NCI-H2196 treated with DMSO at 0.1 percent for 48 hours (cell line): ENCODE data around the gene PTTG1.
"Not testable (repeated sequence)": the region's sequence is repeated elsewhere in the genome, so short reads cannot be mapped to it uniquely, and the experiment has no call there.

ENCODE experiments used
- DNase-seq: peaks from one replicate; lab custom pipeline; 2025; ENCODE audit not compliant: unreplicated experiment; lab: John Stamatoyannopoulos, UW

PTTG1 gene

DNA sequence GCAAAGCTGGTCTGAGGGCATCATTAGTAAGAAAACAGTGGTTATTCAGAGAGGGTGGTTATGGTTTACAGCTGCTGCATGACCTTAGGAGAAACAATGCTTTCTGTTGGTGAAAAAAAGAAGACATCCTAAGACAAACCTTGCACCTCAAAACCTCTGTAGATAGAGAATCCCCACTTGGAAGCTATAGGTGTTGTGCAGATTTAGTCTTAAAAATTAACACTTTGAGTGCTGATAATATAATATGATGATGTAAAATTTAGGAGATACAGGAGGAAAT is 1.4 kb upstream of the PTTG1 start:
- DNase-seq = no peak

DNA sequence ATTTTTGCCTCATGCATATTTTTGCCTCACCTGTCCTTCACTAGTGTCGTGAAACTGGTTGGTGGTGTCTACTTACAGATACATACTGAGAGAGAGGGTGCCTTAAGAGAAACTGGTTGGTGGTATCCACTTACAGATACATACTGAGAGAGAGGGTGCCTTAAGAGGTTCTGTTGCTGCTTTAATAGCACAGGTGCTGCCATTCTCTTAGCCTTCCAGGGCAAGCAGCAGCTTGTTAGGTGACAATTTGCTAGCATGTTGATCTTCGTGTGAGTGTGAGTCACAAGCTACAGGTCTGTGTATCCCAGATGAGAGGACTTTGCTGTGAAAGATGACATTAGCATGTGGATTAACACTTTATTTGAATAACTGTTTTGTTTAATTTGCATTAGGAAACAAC is 1.4 kb downstream of the PTTG1 start:
- no peak for DNase-seq

DNA sequence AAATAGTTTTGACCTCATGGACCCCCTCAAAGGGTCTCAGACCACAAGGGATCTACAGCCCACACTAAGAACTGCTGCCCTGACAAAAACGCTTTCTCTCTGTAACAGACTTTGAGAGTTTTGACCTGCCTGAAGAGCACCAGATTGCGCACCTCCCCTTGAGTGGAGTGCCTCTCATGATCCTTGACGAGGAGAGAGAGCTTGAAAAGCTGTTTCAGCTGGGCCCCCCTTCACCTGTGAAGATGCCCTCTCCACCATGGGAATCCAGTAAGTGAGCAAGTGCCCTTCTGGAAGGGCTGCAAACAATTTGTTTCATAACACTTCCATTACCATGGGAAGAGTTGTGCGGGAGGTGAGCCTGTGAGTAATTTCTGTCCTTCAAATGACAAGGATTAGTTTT is 6.0 kb downstream of the PTTG1 start:
- DNase-seq = no peak

DNA sequence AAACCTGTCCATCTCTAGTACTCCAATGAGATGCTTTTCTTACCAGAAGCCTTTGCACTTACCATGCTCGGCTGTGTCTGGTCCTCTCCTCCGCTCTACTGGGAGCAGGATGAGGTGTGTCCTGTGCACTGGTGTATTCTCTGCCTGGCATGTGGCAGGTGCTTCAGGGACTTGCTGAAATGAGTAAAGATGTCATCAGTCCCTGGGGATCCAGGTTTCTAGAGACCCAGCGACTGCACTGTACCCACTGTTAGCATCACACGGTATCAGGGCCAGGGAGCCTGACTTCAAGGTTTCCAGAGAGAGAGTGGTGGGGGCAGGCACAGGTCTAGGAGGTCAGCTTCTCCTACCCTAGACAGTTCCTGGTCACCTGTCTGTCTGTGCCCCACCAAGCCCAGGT is 10.5 kb downstream of the PTTG1 start:
- DNase-seq = no peak

DNA sequence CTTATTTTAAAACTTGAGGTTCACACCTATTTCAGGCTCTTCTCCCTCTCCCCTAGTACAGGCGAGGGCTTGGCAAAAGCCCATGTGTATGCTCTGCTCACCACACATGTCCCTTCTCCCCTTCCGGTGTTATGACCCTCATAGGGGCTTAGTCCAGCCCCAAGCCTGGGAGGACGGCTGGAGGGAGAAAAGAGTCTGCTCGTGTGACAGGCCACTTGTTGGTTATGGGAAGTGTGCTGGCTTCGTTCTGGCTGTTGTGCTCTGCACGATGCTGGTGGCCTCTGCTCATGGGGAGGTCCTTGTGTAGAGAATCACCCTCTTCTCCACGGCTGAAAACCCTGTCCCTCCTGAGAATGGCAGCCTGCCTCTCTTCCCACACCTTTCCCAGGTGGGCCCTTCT is 11.1 kb downstream of the PTTG1 start:
- no peak for DNase-seq

DNA sequence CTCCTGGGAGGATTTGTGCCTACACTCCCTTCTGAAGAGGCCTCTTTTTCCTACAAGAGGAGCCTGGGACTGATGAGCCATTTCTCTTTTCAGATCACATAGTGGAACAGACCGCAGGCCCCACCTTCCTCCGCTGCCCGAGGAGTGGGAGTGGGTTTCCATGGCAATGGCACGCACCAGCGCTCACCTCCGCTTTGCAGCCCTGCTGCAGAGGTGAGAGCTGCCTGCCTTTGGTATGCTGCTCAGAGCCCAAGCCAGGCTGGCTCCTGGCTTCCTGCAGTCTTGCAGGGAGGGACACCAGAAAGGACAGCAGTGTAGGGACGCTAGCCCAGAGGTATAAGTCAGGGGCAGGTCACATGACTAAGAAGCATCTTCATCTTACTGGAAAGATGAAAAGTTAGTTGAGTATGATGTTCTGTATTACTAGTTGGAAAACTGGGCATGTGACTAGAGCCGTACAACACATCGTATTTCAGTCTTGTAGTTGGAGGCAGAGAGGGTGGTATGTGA is 12.4 kb downstream of the PTTG1 start:
- no peak for DNase-seq

DNA sequence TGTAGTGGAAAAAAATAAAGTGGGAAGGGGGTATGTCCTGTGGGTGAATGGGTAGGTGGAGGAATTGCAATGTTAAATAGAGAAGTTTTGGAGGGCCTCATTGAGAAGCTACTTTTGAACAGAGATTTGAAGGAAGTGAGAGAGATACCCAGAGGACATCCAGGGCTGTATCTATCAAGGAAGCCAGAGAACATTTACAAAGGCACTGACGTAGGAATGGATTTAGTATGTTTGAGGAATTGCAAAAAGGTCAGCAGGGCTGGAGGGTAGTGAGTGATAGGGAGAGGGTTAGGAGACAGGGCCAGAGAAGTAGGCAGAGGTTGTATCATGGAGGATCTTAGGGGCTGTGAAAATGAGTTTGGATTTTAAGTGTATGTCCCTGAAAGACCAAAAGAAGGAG is 13.9 kb downstream of the PTTG1 start:
- DNase-seq = no peak

DNA sequence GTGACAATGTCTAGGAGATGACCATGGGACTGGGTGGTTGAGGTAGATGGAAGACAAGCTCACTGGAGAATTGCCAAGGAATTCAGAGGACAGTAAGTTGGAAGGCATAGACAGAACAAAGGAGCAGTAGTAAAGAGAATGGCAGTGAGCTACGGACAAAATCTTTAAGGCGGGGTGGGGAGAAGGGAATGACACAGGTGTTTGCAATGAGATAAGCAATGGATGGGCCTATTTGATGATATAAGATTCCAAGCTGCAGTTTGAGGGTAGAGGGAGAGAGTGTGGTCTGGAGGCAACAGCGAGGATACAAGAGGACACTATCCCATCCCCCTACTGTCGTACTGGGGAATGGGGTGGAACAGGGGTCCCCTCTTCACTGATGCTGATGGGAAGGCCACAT is 14.4 kb downstream of the PTTG1 start:
- no peak for DNase-seq

DNA sequence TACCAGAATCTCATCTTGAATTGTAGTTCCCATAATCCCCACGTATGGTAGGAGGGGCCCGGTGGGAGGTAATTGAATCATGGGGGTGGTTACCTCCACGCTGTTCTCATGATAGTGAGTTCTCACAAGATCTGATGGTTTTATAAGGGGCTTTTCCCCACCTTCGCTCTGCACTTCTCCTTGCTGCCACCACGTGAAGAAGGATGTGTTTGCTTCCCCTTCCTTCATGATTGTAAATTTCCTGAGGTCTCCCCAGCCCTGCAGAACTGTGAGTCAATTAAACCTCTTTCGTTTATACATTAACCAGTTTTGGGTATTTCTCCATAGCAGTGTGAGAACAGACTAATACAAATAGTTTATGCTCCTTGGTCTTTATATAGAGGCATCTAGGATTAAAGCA is 15.0 kb downstream of the PTTG1 start:
- not testable (repeated sequence) for DNase-seq

DNA sequence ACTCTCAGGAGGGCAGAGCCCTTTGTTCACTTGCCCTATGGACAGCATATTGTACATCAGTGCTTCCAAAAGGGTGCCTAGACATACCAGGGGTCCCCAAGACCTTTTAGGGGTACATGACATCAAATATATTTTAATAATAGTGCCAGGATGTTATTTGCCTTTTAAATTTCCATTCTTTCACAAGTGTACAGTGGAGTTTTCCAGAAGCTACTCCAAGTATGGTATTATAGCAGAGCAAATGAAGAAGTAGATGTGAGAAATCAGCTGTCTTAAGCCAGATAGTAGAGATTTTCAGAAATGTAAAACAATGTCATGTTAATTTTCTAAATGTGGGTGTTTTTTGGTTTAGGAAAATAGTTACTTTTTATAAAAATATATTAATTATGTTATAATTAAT is 15.6 kb downstream of the PTTG1 start:
- no peak for DNase-seq

DNA sequence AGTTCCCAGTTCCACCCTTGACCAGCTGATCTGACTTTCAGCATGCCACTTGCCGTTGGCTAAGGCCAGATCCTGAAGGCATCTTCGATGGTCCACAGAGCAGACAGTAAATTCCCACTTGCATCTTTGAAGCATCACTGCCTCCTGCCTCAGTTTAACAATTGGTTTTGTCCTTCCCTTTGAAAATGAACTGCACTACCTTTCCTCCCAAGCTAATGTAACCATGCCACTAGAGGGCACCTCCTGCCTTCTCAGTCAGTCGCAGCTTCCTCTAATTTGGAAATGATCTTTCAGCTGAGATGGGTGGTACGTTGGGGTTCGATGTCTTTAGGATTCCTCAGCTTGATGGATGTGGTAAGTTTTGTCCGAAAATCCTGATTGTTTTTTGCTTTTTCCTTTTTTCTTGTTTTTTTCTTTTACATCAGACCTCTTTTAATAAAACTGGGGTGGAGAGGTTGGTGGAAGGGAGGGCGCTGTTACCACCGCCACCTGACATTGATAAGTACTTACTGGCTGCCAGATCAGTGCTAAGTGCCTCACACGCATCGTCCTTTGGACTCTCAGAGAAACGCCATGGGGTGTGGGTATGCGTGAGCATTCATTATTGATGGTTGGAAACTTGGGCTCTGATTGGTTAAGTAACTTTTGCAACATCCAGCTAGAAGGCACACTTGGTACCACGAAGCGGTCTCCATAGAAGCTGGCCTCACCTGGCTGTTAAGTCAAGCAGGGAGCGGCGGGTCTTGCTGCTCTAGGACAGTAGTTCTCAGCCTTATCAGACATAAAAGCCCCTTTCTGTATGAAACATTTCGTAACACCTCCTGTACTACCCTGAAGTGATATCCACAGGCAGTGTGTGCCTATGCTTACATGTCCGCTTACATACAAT is 16.9 kb downstream of the PTTG1 start:
- peak; percentile 36 for DNase-seq

DNA sequence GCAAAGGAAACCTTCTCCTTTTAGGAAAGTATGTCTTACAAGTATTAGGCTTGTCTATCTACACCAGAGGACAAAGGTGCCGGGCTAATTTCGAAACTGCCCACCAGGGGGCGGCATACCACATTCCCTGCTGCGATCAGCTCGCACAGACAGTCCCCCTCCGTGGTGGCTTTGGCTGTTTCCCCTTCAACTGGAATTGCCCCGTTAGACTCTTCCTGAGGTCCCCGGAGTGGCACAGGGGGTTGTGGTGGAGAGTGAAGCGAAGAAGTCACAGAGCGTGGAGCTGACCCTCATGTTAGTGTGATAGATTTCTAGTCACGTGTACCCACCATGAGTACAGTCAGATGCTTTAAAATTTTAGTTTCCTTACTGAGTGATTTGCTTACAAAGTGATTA is 17.5 kb downstream of the PTTG1 start:
- DNase-seq = peak; percentile 19

DNA sequence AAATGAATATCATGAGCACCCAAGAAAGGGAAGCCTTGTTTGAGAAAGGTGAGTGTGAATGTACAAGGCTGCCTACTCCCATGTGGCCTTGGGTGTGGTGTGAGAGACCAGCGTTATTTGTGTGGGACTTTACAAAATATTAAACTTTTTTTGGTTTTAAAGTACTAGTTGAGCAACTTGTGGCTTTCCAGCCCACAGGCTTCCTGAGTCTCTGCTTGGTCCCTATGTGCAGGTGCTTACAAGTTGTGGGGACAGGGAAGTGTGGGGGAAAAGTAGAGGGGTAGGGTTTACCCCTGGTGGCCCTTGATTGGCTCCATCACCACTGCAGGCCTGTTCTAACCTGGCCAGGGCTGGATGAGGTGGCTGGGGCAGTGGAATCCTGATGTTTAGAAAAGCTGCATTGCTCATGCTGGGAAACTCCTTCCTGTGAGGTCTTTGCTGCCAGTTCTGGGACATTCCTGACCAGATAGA is 19.7 kb downstream of the PTTG1 start:
- no peak for DNase-seq

DNA sequence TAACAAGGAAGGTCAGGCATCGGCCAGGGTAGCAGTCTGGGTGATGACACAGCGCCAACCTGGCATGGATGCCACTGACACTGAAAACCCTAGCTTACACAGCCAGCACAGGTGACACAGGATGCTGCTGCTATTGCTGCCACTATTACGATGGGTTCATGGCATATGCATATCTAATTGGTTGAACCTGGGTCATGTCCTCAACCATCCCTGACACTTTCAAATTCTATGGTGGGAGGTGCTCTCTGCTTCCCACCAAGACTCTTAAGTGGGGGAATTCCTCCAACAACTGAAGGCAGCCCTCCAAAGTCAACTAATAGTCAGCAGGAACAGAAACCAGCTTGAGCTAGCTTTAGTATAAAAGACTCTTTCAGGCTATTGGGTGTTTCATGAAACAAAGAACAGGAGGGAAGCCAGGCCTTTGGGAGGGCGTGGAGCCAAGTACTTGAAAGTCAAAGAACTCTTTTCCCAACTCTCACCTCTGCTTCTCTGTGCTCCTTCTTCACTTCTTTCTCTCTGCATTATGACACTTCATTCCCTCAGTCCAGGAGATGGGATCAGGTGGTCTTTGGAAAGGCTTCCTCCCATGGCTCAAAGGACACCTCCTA is 21.3 kb downstream of the PTTG1 start:
- DNase-seq = no peak

DNA sequence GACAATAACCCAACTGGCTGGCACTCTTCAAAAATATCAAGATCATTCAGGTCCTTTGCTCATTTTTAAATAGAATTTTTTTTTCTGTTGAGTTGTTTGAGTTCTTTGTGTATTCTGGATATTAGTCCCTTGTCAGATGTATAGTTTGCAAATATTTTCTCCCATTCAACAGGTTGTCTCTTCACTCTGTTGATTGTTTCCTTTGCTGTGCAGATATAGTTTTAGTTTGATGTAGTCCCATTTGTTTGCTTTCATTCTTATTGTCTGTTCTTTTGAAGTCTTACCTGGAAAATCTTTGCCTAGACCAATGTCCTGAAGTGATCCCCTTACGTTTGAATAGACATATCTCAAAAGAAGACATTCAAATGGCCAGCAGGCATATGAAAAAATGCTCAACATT is 22.8 kb downstream of the PTTG1 start:
- DNase-seq = no peak

DNA sequence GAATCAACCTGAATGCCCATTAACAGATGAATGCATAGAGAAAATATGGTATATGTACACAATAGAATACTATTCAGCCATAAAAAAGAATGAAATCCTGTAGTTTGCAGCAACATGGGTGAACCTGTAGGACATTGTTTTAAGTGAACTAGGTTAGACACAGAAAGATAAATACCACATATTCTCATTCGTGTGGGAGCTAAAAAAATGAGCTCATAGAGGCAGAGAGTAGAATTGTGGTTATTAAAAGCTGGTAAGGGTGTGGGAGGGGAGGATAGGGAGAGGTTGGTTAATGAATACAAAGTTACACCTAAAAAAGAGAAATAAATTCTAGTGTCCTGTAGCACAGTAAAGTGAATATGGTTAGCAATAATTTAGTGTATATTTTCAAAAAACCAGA is 23.5 kb downstream of the PTTG1 start:
- DNase-seq = no peak

DNA sequence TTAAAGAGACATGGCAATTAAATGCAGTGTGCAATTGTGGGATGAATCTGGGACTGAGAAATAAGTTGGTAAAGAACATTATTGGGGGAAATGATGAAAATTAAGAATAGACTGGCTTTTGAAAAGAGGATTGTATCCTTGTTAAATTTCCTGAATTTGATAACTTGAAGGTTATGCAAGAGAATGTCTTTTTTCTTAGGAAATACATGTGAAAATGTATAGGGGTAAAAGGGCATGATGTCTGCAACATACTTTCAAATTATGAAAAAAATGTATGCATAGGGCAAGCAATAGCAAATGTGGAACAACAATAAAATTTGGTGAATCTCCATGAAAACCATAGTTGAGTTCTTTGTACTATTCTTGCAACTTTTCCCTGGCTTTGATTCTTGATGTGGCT is 24.1 kb downstream of the PTTG1 start:
- DNase-seq = no peak

DNA sequence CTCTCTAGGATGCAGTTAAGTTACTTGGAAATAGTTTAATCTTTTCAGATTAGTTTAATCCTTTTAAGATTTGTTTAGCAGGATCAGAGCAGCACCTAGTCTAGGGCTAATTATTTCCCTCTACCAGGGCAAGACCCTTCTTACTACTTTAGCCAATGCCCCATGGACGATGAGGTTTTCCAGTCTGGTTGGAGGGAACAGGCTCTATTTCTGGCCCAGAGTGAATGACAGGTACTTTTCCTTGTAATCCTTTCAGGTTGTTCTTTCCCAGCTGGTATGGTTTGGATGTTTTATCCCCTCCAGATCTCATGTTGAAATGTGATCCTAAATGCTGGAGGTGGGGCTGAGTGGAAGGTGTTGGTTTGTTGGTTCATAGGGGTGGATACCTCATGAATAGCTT is 27.2 kb downstream of the PTTG1 start:
- DNase-seq = no peak

DNA sequence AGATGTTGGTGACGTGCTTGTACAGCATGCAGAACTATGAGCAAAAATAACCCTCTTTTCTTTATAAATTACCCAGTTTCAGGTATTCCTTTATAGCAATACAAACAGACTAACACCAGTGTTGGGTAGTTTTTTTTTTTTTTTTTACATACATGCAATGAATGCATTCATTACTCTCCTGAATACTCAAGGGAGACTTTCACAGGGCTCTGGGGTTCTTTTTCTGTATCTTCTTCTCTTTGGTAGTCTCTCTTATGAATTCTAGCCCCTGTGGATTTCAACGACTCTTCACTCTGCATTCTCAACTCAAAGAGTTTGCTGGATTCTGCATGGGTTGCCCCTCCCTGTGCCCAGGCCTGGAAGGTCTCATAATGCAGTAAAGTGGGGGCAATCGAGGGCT is 27.8 kb downstream of the PTTG1 start:
- no peak for DNase-seq

DNA sequence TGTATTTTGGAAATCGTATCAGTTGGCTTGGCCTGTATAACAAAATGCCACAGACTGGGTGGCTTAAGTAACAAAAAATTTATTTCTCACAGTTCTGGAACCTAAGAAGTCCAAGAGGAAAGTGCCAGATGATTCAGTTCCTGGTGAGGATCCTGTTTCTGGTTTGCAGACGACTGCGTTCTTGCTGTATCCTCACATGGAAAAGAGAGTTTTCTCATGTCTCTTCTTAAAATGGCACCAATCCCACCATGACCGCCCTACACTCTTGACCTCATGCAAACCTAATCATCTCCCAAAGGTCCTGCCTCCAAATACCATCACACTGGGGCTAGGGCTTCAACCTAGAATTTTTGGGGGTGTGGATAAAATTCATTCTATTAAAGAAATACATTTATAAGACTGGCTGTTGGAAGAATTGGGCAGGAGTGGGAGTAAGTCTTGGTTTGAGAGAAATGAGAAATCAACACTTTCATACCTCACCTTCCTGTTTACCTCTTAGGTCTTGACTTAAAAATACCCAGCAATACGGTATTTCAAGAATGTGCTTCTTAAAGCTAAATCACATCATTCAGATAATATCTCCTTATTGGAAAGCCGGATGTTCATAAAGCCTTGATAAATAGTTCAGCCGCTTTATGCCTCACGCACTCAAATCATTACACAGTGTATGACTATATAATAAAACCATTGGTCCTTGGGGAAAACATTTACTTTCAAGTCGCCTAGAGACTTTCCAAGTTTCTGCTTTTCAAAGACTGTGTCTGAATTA is 28.7 kb downstream of the PTTG1 start:
- no peak for DNase-seq

DNA sequence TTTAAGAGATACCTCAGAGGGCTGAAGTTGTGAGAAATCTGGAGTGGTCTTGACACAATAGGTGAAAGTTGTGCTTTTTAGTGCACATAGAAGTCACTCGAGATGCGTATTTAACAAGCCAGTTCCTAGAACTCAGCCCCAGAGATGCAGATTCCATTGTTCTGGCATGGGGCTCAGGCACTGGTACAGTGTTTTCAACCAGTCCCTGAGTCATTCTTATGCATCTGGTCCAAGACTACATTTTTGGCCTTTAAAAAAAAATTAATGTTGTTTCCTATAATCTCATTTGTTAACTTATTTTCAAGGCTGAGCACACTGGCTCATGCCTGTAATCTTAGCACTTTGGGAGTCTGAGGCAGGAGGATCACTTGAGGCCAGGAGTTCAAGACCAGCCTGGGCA is 29.6 kb downstream of the PTTG1 start:
- DNase-seq = no peak

DNA sequence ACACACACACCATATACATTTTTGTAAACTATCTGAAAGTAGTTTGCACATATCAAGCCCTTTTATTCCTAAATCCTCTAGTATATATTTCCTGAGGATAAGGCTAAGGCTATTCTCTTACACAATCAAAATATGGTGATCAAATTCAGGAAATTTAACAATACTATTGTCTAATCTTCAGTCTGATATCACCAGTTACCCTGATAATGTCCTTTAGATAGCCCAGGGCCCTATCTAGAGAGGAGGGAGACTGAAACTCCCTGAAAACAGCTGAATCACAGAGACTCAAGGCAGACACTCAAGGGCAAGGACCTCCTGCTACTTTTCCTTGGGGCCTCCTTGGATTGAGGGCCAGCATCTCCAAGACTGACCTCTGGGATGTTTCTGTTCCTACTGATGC is 30.4 kb downstream of the PTTG1 start:
- no peak for DNase-seq
